Heart right ventricle (tissue), 16 donors: ENCODE measurements around the gene ZMIZ1. TPM values are rescaled to one million over a fixed set of nuclear protein-coding genes. Genes with fewer than 3 reads are reported as not detected.
A peak's percentile ranks its signal among the peaks of the same experiment; 100 is the strongest.

Experiments
- ATAC-seq, 8 donors: fragments of 200-7000 bp; cut with Tn5 transposase; one replicate each; pipeline ENCODE4 v1.9.1; 2020; ENCODE audit warnings: mild to moderate bottlenecking in 8 of 8, moderate library complexity in 8 of 8, moderate number of reproducible peaks in 1 of 8
- DNase-seq, 2 donors: peaks; one replicate each; pipeline ENCODE4 v3.0.0-alpha.2; 2020
- H3K27ac ChIP-seq, 10 donors: fragments of 200-600 bp; sonication (generic) in 2 of 10; one replicate each; pipeline versions ENCODE4 v1.5.0 to v1.8.0; 2020 to 2022; ENCODE audit warnings: mild to moderate bottlenecking in 3 of 10
- H3K27me3 ChIP-seq, 7 donors: fragments of 200-600 bp; one replicate each; pipeline ENCODE4 v1.8.0; 2021 to 2022; ENCODE audit warnings: mild to moderate bottlenecking in 2 of 7
- H3K36me3 ChIP-seq, 9 donors: fragments of 200-600 bp; sonication (generic) in 1 of 9; one replicate each; pipeline versions ENCODE4 v1.5.0 to v1.8.0; 2020 to 2022; ENCODE audit warnings: mild to moderate bottlenecking in 2 of 9
- H3K4me1 ChIP-seq, 9 donors: fragments of 200-600 bp; sonication (generic) in 1 of 9; one replicate each; pipeline versions ENCODE4 v1.5.0 to v1.8.0; 2020 to 2022; ENCODE audit warnings: mild to moderate bottlenecking in 4 of 9
- H3K4me3 ChIP-seq, 10 donors: fragments of 200-600 bp; sonication (generic) in 2 of 10; one replicate each; pipeline versions ENCODE4 v1.5.0 to v1.8.0; 2020 to 2022; ENCODE audit warnings: mild to moderate bottlenecking in 7 of 10, moderate library complexity in 2 of 10
- H3K9me3 ChIP-seq, 11 donors: fragments of 200-600 bp in 10 of 11; sonication (generic) in 2 of 11; one replicate each; pipeline versions ENCODE4 v1.5.0 to v1.8.0; 2013 to 2022; ENCODE audit warnings: mild to moderate bottlenecking in 2 of 11, control low read depth in 1 of 11, moderate library complexity in 1 of 11
- WGBS, 2 donors: extraction: QIAGEN DNeasy Blood & Tissue Kit; methylation state at CpG; one replicate each; pipeline ENCODE4 v1.1.7; 2013; ENCODE audit warnings: inconsistent platforms in 1 of 2; 5-methylcytosine and 5-hydroxymethylcytosine counted together
- intact Hi-C, 10 donors: fragments of 100-400 bp; cut with DNase I; formaldehyde crosslinking; loops; one replicate each; pipeline versions ENCODE4 v1.11.1 to v1.14.2; 2022
- polyA plus RNA-seq, 2 donors: library from polyadenylated mRNA; stranded (reverse); fragments of 200-250 nt; gene quantifications; one replicate each; pipeline ENCODE4 v1.2.3, GENCODE V29; 2013
- total RNA-seq, 10 donors: library from RNA; stranded (reverse); fragmentation: NEBNext Ultra II Directional in 3 of 10; extraction: Animal tissue kit (Norgen Biotek cat#: 25700) in 3 of 10; gene quantifications; one replicate each; pipeline versions ENCODE4 v1.2.1 to v1.2.4, GENCODE V29; 2021 to 2023
- TF ChIP-seq, protein P1 (sequence below), 9 donors: fragments of 200-600 bp; sonication (generic) in 2 of 9; IDR thresholded peaks; one replicate each; pipeline versions ENCODE4 v1.5.0 to v1.8.0; 2021 to 2022; ENCODE audit warnings: antibody characterized with exemption in 9 of 9, mild to moderate bottlenecking in 5 of 9, moderate library complexity in 1 of 9
- donor health status: Arrhythmogenic right ventricular cardiomyopathy.
- donor health status: ischemic (EF 13 %, LVEDD 7.1; RV severe dilation, severe dysfunction).
- donor health status: healthy with polysubstance abuse.
- donor health status: DM: no; HTN: yes; CAD: no.
- donor health status: DM: no; HTN: no; CAD: no.
- donor health status: ischemic (EF 25% LVEDD 6.9; RV normal size, moderate dysfunction).
- donor health status: ischemic (EF 25% LVEDD 5.7; RV mildly dilated, moderate dysfunction).
- donor health status: healthy.
- donor health status: DM: yes; HTN: yes; CAD: no.
- donor health status: Ischemic cardiomyopathy.
- donor health status: ischemic (EF 35%, LVEDD 5.7; RV mildly dilated, moderate dysfunction).
- donor health status: nonischemic (EF 11% LVEDD 7.7; RV severe dilation, severe dysfunction).
- donor health status: DM: yes; HTN: yes; CAD: no.
- donor health status: PGD.
- donor health status: ischemic (EF 29% LVEDD 5.4; RV normal size, mild dysfunction).
- donor health status: nonischemic (EF 23%, LVEDD 6.1; RV moderate dilation, normal function).

Gene ZMIZ1
- total and polyA plus RNA-seq, 12 donors, result 24.2 to 61.5 (median 49.8) TPM

DNA sequence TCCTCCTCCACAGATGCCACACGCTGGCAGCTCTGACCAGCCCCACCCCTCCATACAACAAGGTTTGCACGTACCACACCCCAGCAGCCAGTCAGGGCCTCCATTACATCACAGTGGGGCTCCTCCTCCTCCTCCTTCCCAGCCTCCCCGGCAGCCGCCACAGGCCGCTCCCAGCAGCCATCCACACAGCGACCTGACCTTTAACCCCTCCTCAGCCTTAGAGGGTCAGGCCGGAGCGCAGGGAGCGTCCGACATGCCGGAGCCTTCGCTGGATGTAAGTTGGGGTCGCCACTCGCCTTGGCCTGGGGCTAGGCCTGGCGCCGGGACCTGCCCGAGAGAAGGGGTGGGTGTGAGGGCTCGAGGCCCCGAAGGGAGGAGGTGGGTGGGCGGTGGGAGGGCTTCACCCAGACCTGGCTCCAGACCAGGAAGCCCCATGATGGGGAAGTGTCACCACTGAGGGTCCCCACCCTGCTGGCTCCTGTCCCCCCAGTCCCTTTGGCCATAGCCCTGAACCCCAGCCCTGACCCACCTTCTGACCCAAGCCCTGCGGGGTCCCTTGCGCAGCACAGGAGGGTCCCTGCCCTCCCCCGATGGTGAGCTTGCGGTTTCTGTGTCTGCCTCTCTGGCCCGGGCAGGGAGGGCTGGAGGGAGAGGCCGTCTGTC lies 242.3 kb downstream of the ZMIZ1 start:
- 83 to 85% methylated on average over 26 of the region's 26 CpGs for WGBS, 2 donors
- intact Hi-C loops, result no loop called here
- peak overlapping the region in 1 of 10 donors; percentile 31 for H3K27ac ChIP-seq
- no peak overlapping the region for H3K4me3 ChIP-seq
- ATAC-seq (peak in 2 of 8 donors; percentile 6 to 16), DNase-seq (peak in 1 of 2 donors; percentile 21)
- TF ChIP-seq, protein P1, sequence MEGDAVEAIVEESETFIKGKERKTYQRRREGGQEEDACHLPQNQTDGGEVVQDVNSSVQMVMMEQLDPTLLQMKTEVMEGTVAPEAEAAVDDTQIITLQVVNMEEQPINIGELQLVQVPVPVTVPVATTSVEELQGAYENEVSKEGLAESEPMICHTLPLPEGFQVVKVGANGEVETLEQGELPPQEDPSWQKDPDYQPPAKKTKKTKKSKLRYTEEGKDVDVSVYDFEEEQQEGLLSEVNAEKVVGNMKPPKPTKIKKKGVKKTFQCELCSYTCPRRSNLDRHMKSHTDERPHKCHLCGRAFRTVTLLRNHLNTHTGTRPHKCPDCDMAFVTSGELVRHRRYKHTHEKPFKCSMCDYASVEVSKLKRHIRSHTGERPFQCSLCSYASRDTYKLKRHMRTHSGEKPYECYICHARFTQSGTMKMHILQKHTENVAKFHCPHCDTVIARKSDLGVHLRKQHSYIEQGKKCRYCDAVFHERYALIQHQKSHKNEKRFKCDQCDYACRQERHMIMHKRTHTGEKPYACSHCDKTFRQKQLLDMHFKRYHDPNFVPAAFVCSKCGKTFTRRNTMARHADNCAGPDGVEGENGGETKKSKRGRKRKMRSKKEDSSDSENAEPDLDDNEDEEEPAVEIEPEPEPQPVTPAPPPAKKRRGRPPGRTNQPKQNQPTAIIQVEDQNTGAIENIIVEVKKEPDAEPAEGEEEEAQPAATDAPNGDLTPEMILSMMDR (IDR thresholded peaks at IDR 0.05), result no peak
- peaks cover 10 to 100% (median 69%) of the 10 kb centered on the region in 9 donors for H3K36me3 ChIP-seq
- H3K27me3 ChIP-seq, result no peaks in the 10 kb centered on the region
- no peaks in the 10 kb centered on the region for H3K9me3 ChIP-seq
- H3K4me1 ChIP-seq, result peaks cover 0 to 18% (median 0%) of the 10 kb centered on the region in 9 donors

DNA sequence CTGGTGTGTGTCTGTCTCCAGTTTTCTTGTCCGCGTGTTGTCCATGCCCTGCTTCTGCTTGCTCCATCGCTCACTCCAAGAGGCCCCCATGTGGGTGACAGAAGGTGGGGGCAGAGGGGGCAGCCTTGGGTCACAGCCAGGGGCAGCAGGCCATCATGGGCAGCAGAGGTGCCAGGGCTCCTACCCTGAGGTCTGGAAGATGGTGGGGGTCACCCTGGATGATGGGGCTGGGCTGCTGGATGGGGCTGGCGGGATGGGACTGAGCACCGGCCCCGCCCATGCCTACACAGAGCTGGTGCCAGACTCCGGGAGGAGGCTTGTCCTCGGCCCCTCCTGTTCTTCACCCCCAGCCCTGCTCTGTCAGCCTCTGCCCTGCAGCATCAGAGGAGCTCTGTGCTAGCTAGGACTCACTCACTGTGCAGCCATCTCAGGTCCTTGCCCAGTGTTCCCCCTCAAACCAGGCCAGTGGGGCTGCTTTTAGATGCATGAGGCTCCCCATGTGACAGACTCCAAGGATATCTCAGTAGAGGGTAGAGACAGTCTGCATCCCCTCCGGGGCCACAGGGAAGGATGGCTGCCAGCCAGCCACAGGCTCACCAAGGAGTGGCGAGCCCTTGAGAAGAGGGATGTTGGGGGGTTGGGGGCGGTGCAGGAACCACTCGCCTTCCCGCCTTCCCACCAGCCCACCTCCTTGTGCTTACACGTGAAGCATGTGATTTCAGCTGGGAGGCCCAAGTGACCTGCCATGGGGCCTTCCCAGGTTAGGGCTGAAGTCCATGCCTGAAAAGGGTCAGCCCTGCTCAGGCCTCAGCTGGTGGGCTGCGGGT lies 243.0 kb downstream of the ZMIZ1 start:
- TF ChIP-seq, protein P1 (IDR thresholded peaks at IDR 0.05), result no peak
- ATAC-seq (peak in 4 of 8 donors; percentile 2 to 20 (median 12)), DNase-seq (peak in 1 of 2 donors; percentile 11)
- intact Hi-C loops, result no loop called here
- Histone ChIP-seq H3K36me3 (peaks cover 10 to 95% (median 62%) of the 10 kb centered on the region in 9 donors), H3K27me3 (no peaks in the 10 kb centered on the region), H3K27ac (peak overlapping the region in 1 of 10 donors; percentile 31), H3K4me1 (peaks cover 0 to 25% (median 1%) of the 10 kb centered on the region in 9 donors), H3K4me3 (no peak overlapping the region), H3K9me3 (no peaks in the 10 kb centered on the region)
- 76 to 82% methylated on average over 15 of the region's 15 CpGs for WGBS, 2 donors

DNA sequence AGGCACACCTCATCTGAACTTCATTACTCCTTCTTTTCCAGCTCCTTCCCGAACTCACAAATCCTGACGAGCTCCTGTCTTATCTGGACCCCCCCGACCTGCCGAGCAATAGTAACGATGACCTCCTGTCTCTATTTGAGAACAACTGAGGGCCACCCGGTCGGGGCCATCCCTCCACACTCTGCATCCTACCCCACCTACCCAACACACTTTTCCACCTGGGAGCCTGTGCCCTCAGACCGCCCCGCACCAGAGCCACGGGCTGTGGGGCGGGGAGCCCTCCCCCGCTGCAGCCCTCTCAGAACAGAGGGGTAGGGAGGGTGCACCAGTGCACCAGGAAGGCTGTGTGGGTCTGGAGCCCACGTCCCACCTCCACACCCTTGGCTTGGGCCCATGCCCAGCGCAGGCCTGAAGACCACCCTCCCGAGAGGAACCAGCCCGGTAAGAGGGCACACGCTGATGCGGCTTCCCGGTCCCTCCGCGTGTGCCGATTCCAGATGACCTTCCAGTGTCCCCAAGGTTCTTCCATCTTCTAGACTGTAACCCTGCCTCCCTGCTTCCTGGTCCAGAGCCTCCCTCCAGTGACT lies 243.9 kb downstream of the ZMIZ1 start:
- DNase-seq, result no peak
- WGBS, 2 donors, result 89 to 91% methylated on average over 22 of the region's 22 CpGs
- TF ChIP-seq, protein P1 (IDR thresholded peaks at IDR 0.05), result no peak
- ATAC-seq, result no peak
- Histone ChIP-seq H3K4me3 (no peak overlapping the region), H3K27me3 (no peaks in the 10 kb centered on the region), H3K9me3 (no peaks in the 10 kb centered on the region), H3K36me3 (peaks cover 10 to 86% (median 53%) of the 10 kb centered on the region in 9 donors), H3K27ac (no peak overlapping the region), H3K4me1 (peaks cover 3 to 33% (median 8%) of the 10 kb centered on the region in 9 donors)
- intact Hi-C loops, result no loop called here

DNA sequence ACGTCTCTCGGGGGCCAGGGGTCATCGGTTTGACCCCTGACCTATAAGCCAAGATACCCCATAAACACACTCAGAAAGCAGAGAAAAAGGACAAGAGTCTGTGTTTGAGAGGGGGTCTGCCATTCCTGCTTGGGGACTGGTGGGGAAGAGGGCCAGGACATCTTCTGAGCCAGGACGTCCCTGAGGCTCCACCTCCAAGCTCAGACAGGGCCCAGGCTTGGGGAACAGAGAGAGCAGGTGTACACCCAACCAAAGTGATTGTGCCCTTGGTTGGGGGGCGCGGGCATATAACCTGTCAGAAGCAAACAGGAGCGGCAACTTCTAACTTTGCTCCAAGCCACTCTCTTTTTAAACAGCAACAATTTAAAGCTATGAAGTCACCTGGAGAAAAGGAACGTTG lies 244.6 kb downstream of the ZMIZ1 start:
- TF ChIP-seq, protein P1 (IDR thresholded peaks at IDR 0.05), result no peak
- Histone ChIP-seq H3K4me3 (no peak overlapping the region), H3K36me3 (peaks cover 6 to 80% (median 46%) of the 10 kb centered on the region in 9 donors), H3K4me1 (peaks cover 3 to 37% (median 8%) of the 10 kb centered on the region in 9 donors), H3K27ac (no peak overlapping the region), H3K27me3 (no peaks in the 10 kb centered on the region), H3K9me3 (no peaks in the 10 kb centered on the region)
- intact Hi-C loops, result no loop called here
- ATAC-seq, result no peak
- WGBS, 2 donors, result 79 to 83% methylated on average over 8 of the region's 8 CpGs
- no peak for DNase-seq
